ENCODE measurements around the gene EPHB2. TPM values are rescaled to one million over a fixed set of nuclear protein-coding genes. Genes with fewer than 3 reads are reported as not detected.
A peak's percentile ranks its signal among the peaks of the same experiment; 100 is the strongest.

EPHB2 gene
- total and polyA plus RNA-seq, 2 donors (not counting 3 experiments of a cell fraction or from before 2014, with no cell fraction given): 50.8 to 69.1 TPM

- H3K79me2 ChIP-seq (ENCODE audit: control insufficient read depth, insufficient read depth, low read length): peaks cover 63% of the 10 kb centered on the region
- FAIRE-seq (no peak), DNase-seq (ENCODE audit: low read depth, low spot score) (no peak)
- POLR2A ChIA-PET: no interaction called here
- intact Hi-C loops (cut with micrococcal nuclease) (no loop called here), dilution Hi-C loops (cut with MboI; ENCODE audit: extremely low pct_ligation_motif_present, low sequenced_read_pairs) (no loop called here)
- no peak overlapping the region for H2AFZ ChIP-seq (ENCODE audit: low read depth, low read length)
- no TSS peak for BruUV-seq (replicated peaks)
- TF ChIP-seq MAX (IDR thresholded peaks at IDR 0.05; ENCODE audit: insufficient read depth, insufficient read length): no peak
- no peak for TF ChIP-seq MYC (IDR thresholded peaks at IDR 0.05; ENCODE audit: low read depth, low read length)
- TF ChIP-seq GATA2 (IDR thresholded peaks at IDR 0.05; ENCODE audit: insufficient read depth, insufficient read length, low read depth, low read length): no peak
- TF ChIP-seq EZH2 (IDR thresholded peaks at IDR 0.05; ENCODE audit: borderline replicate concordance, low read depth, low read length, severe bottlenecking): no peak
- TF ChIP-seq CTCF (IDR thresholded peaks at IDR 0.05; ENCODE audit: extremely low read depth in 1 of 2, insufficient read depth in 1 of 2, low read depth in 1 of 2, low read length in 2 of 2): no peak
- TF ChIP-seq POLR2A (IDR thresholded peaks at IDR 0.05; ENCODE audit: low read depth, low read length): no peak
- TF ChIP-seq FOS (IDR thresholded peaks at IDR 0.05; ENCODE audit: borderline replicate concordance, insufficient read depth, low read length): no peak
- no peak for TF ChIP-seq POLR2AphosphoS5 (IDR thresholded peaks at IDR 0.05; ENCODE audit: insufficient read depth, low read depth, low read length)
- no peak for TF ChIP-seq JUN (IDR thresholded peaks at IDR 0.05; ENCODE audit: borderline replicate concordance, insufficient read depth, insufficient read length, low read depth)
- CTCF ChIA-PET: interaction anchor here (1.2 to 3.6 kb wide), 3 partner anchors 13 to 108 kb away, joined by 3 to 21 read pairs (median 5); no protein-coding TSS in a partner anchor
- no peaks in the 10 kb centered on the region for H4K20me1 ChIP-seq (replicated peaks; ENCODE audit: control insufficient read depth, extremely low read depth, insufficient read depth, low read length)
- H3K9ac ChIP-seq (replicated peaks; ENCODE audit: extremely low read depth, insufficient read depth, low read length): peak overlapping the region; percentile 35
- no peak overlapping the region for H3K4me3 ChIP-seq (replicated peaks in 1 of 3; ENCODE audit: insufficient read depth in 1 of 3, low read depth in 1 of 3, low read length in 3 of 3)
- peak overlapping the region; percentile 88 for H3K27ac ChIP-seq (ENCODE audit: insufficient read depth, low read depth, low read length)
- peak overlapping the region; percentile 28 for H3K4me2 ChIP-seq (ENCODE audit: insufficient read depth, low read length)
- no peaks in the 10 kb centered on the region for H3K36me3 ChIP-seq (ENCODE audit: control insufficient read depth in 2 of 2, extremely low read depth in 1 of 2, insufficient read depth in 2 of 2, low read length in 2 of 2)
- peaks cover 63% of the 10 kb centered on the region for H3K4me1 ChIP-seq (ENCODE audit: control insufficient read depth, extremely low read depth, insufficient read depth, low read length)
- no peaks in the 10 kb centered on the region for H3K9me1 ChIP-seq (replicated peaks; ENCODE audit: control insufficient read depth, extremely low read depth, insufficient read depth, low read length)
- no peaks in the 10 kb centered on the region for H3K9me3 ChIP-seq (replicated peaks; ENCODE audit: control insufficient read depth, insufficient read depth, low read length)
- H3K27me3 ChIP-seq (ENCODE audit: control insufficient read depth in 2 of 2, insufficient read depth in 2 of 2, low read length in 2 of 2): no peaks in the 10 kb centered on the region
Measured at GRCh38 chr1:22753481-22753971, 42.9 kb downstream of the EPHB2 start.
